Head of caudate nucleus (tissue), 42 donors: ENCODE results near the gene ECI2.

ENCODE experiments used
- DNase-seq, 42 donors: peaks; one replicate each; pipeline versions ENCODE4 v3.0.0 to v3.0.0-alpha.2; 2020 to 2021; ENCODE audit warnings: mixed read lengths in 7 of 42
- intact Hi-C: fragments of 100-400 bp; cut with DNase I; formaldehyde crosslinking; loops from one replicate; pipeline ENCODE4 v1.15.0; 2022

ECI2 gene

DNA sequence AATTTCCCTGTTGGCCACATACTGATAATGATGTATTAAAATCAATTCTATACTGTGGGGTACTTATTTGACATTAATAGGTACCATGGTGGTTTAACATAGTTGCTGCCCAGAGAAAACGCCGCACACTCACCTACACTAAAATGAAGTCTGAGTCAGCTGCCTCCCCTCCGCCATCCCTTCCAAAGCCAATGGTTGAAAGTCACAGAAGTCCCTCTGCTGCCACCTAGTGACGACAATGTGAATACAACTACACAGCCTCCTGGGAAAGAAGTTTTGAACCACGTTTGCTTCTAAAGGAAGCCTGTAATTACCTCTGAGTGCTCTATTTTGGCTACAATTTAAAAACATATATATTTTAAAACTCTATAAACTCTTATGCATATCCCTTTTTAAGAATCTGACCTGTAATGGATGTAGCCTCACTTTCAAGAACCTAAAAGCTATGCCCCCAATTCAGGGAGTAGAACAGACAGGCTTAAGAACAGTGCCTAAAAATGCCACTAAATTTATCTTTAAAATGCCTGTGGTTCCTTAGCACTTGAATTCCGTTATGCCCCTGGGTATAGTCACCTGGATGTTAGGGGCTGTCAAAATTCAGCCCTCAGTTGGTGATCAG is 20.6 kb upstream of the ECI2 start:
- peak; percentile 47 to 94 (median 84) for DNase-seq
- intact Hi-C loops = loop anchor here (10.0 kb wide), 2 partner anchors 101 to 411 kb away; no protein-coding TSS in a partner anchor

DNA sequence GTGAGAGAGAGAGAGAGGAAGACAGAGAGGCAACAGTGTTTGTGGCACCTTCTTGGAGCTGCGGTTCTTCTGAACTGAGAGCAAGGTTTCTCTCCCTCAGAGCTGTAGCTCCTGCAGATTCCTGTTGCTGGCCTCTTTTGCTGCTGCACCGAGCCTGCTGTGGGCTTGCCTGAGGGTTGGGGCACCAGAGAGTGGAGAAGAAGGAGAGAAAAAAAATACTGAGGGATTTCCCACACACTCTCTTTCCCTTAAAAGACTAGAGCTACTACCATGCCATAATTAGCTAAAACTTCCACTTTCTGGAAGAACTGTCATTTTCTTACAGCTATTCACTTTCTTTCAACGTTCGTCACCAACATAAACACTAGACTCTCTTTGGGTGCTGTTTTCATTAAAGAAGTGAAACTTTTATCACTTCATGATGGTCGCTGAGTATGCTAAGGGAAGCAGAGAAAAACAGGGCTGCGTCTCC is 18.2 kb upstream of the ECI2 start:
- DNase-seq = peak in 1 of 42 donors; percentile 14
- intact Hi-C loops = loop anchor here (10.0 kb wide), 2 partner anchors 99 to 409 kb away; no protein-coding TSS in a partner anchor

DNA sequence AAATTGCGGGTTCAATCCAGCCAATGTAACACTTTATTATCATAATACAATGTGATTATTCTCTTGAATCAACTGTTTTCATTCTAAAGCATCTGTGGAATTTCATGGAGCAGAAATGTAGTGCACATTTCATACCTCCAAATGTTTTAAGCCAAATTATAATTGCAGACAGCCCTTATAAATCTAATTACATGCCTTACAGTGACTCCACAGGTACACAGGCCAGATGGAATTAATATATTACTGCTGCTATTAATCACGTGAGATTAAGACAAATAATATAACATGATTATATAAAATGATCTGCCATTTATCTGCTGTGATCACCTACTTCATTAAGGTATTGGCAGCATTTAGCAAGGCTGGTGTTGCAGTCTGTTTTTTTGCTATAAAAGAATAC is 9.7 kb upstream of the ECI2 start:
- intact Hi-C loops = no loop called here
- DNase-seq = no peak

DNA sequence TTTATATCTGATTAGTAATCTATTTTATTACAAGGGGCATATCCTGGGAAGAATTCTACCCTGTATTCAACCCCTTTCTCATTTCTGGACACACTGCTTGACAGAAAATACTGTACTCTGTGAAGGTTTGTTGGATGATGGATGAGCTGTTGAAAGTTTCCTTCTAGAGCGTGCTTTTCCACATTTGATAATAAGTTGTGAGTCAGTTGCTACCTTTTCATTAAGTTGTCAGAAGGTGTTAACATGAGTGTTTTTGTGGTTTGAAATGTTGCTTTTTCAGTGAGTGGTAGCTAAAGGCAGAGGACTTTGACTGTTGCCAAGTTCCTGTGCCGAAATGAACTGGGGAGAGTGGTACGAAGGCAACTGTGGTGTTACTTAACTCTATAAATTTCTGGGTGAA is 3.9 kb upstream of the ECI2 start:
- DNase-seq = no peak
- intact Hi-C loops = no loop called here

DNA sequence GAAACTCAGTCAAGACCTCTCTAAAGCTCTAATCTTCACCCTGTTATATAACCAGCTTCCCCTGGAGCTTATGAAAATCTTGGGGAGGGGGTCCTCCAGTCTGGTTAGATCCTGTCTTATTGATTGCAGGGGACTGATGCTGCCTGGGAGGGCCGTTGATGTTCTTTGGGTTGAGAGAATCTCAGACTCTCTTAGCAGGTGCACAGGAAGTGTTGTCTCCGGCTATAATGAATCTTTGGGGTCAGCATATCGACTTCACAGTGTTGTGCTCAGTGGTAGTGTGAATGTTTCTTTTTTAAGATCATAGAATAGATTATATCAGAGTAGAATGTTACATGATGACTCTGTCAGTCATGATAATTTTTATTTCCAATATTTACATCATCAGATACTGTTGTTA is 2.8 kb upstream of the ECI2 start:
- DNase-seq = no peak
- intact Hi-C loops = no loop called here

DNA sequence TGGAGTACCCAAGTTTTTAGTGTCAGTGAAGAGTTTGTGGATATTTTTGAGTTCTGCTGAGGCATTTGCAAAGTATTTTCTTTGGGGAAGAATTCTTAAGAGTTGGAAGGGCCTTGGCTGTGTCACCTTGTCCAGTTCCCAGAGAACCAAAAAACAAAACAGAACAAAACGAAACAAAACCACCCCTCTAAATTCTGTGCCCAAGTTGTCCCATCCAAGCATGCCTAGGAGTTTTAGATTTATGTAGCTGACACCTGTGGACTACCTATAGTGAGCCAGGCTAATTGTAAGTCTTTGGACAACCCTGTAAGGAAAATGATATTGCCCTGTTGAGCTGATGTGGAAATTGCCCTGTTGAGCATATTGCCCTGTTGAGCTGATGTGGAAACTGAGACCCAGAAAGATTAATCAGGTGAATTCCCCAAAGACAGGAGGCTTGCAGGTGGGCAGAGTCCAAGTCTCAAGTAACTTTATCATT is 1.0 kb upstream of the ECI2 start:
- intact Hi-C loops = no loop called here
- no peak for DNase-seq

DNA sequence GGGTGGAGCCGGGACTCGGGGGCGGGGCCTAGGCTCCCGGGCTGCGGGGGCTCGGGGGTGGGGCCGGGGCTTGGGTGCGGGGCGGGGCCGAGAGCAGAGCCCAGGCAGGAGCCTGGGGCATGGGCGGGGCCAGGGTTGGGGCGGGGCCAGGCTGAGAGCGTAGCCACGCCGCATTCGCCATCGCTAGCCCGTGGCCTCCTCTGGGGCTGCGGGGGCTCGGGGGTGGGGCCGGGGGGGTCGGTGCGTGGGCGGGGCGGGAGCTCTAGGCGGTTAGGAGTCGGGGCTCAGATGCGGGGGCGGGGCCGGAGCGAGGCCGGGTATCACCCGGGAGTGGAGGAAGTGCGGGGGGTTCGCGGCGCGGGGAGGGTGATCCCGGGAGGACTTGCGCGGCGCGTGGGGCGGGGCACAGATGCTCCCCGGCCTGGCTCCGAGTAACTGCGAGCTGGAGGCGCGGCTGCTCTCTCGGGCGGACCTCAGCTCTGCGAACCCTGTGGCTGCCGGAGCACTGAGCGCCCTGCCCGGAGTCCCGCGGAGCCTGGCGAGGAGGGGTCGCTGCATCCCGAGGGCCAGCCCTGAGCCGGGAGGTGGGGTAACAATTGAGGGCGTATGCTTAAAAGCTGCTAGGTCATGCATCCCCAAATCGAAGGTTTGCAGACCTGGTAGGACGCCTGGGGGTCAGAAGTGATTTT is 434 bp upstream of the ECI2 start:
- intact Hi-C loops = loop anchor here (2.0 kb wide), 1 partner anchor 117 kb away; no protein-coding TSS in a partner anchor
- DNase-seq = peak; percentile 94 to 100 (median 98)

DNA sequence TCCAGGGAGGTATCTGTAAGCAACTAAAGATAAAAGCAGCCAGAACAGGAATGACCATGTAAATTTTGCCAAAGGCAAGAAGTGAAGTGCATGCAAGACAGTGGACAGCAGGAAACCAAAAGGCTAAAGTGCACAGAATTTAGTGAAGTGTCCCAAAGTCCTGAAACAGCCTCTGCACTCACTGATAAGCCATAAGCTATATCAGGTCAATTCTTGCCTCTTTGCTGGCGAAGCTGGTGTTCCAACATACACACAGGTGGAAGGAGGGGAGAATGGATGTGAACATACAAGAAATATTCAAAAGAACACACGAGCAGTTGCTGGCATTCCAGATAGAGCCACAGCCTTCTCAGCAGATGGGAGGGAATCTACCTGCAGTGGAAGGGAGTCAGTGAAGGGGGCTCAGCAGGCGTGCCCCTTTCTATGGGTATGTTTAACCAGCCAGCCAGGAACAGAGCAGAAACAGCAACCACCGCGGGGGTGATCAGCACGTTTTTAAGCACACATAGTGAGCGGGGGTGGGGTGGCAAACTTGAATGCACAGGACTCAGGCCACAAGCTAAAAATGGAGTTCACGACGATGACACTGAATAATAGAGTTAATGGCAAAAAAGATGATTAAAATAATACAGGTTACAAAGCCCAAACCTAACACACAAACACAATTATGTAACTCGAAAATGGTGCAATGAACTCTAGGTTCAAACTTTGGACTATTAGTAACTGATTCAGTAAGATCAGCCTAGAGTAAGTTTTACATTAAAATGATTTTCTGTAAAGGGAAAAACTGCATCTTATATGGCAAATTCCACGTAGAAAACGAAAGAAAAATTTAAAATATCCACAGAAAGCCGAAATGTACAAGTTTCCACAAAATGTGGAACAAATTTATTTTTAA is 1.2 kb downstream of the ECI2 start:
- peak in 30 of 42 donors; percentile 13 to 65 (median 34) for DNase-seq
- intact Hi-C loops = loop anchor here (2.0 kb wide), 1 partner anchor 115 kb away; no protein-coding TSS in a partner anchor

DNA sequence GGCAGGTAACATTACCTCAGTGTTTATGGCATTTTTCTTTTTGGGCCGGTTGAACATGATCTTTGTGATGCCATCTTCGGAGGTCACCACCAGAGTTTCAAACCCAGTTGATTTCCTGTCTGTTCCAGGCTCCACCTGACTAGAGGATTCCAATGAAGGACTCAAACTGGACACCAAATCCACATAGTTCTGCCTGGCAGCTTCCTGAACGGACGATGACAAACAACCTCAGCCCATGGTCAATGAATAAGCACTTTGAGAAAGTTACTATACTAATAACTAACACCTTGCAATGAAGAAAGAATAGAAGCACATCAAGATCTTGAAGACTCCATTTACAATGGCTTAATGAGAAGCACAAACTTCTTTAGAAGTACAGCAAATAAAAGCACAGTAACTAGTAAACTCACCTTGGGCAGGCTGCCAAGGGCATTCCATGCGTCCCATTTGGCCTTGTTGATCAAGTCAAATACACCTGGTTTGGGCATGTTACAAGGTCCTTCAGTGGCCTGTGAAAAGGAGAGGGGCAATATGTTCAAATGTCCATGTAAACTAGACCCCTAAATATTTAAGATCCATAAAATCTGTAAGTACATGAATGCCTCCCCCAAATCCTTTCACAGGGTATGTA is 4.9 kb downstream of the ECI2 start:
- DNase-seq = no peak
- intact Hi-C loops = no loop called here

DNA sequence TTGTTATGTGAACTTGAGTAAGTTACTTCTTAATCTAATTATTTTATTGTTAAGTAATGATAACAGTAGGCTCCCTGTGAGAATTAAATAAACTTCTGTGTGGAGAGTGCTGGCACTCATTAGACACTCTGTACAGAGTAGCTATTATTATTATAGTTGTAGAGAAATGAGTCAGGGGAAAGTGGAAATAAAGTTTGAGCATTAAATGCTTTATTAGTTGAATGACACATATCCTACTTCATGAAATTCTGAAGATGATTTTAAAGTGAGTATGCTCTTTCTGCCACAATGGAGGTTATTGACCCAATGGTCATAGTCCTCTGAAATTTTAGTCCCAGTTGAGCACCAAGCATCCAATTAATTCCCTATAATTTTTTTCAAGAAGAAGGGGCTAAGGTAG is 5.9 kb downstream of the ECI2 start:
- intact Hi-C loops = no loop called here
- no peak for DNase-seq

DNA sequence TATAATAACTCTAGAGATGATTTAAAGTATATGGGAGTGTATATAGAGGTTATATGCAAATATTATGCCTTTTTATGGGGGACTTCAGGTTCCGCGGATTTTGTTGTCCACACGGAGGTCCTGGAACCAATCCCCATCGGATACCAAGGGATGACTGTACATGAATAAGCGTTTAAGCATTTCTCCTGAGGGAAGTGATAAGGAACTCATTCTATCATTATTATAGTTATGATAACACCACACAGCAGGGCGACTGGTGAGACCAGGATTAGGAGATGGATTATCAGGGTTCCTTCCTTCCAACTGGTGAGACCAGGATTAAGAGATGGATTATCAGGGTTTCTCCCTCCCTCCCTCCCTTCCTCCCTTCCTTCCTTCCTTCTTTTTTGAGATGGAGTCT is 6.6 kb downstream of the ECI2 start:
- intact Hi-C loops = no loop called here
- DNase-seq = no peak

DNA sequence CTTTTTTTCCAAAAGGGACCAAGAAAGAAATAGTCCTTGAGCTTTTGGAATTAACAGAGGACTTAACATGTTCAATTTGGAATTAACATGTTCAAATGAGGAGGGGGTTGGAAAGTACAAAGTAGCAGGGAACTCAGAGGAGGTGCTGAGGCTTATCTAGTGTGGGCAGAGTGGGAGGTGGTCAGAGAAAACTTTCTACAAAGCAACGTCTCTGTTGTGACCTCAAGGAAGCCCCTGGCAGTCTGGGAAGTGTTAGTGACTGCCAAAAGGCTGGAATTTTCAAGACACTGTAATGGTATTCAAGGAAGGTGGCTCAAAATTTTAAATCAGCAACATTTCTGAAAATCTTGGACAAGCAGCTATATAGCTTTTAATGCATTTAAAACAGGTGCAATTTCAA is 7.3 kb downstream of the ECI2 start:
- DNase-seq = no peak
- intact Hi-C loops = no loop called here

DNA sequence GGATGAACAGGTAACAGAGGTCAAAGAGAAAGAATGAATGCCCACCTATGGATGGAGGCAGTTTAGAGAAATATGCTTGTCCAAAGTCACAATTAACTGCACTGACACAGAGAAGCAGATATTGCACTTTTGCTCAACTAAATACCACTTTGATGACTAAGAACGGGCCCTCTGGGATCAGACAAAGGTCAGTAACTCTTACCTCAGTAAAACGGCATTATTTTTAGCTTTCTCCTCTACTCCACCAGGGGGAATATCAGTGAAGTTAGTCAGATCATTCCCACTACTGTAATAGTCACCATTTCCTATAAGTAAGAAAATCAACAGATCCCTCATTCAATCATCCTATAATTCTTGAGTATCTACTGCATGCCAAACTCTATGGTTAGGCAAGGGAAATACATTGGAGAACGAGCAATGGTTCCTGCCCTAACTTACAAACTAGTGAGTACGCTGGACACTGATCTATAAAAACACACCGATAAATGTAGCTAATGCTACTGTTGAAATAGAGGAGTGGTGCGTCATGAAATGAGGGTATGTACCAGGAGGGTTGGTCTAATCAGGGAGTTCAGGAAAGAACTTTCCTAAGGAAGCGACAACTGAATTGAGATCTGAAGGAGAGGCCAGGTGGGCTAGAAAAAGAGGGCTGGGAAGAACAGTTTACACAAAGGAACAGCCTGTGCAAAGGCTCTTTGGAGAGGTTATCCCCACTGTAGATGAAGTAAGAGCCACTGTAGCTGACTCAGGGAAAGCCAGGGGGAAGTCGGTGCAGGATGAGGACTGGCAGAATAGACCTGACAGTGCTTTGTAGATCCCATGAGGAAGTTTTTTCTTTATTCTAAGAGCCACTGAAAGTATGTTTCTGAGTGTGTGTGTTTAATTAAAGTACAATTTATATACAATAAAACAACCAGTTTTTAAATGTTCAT is 9.2 kb downstream of the ECI2 start:
- intact Hi-C loops = no loop called here

DNA sequence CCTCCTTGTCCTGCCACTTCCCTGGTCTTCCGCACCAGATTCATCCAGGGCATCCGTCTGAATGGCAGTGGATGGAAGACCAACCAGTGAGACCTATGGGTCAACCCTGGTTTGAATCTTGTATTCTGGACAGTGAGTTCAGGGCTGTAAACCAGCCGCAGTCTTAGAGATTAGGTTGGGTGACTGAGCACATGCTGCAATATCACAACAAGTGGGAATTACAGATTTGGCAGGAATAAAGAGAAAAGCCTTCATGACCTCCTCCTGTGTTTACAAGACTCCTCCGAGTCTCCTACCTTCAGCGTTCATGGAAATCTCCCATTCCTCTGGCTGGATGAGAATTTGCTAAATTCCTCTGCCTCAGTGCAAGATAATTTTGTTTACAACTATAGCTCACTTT is 9.9 kb downstream of the ECI2 start:
- no peak for DNase-seq
- intact Hi-C loops = no loop called here

More for the DNA sequence above, 9.2 kb downstream of the ECI2 start:
- no peak for DNase-seq

DNA sequence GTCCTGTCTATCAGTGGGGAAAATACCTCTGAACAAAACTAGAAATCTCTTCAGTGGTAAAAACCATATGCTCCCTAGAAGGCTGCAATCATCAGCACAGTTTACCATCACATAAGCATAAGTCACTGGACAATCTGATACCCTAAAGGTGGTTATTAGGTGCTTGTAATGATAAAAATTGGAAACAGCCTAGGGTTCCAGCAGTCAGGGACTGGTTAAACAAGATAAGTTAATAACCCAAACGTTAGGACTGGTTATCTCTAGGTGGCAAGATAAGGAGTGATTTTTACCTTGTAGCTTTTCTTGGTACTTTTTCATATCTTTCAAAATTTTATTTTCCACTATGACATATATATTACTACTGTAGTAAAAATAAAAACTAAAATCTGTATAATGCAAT is 11.0 kb downstream of the ECI2 start:
- DNase-seq = no peak
- intact Hi-C loops = no loop called here

DNA sequence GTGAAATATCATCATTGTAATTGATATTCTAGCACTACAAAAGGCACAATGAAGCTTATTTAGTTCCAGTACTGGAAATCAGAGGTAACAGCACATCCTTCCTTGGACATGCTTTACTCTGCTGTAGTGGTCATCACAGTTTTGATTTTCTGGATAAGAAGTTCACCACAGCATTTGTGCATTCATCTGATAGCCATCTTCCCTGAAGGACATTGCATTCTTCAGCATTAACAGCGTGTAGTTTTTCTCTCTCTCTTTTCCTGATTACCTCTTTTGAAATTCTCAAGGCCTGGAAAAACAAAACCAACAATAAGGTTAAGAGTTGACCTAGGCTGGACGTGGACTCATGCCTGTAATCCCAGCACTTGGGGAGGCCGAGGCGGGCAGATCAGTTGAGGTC is 19.6 kb downstream of the ECI2 start:
- intact Hi-C loops = no loop called here
- no peak for DNase-seq

DNA sequence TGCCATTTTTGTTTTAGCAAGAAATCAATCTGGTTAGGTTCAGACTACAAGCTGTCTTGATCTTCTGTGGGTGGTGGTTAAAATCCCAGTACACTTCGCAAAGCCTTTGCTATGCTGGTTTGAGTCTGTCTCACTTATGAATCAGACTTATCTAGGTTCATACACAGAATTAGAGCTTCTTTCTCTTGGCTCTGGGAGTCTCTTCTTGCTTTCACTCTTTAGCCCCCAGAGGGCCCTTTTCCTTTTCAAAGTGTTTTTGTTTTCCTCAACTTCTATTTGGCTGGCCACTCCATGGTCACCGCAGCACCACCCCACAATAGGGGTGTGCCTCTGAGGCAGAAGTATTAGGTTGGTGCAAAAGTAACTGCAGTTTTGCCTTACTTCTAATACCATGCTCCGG is 21.3 kb downstream of the ECI2 start:
- DNase-seq = no peak
- intact Hi-C loops = no loop called here

DNA sequence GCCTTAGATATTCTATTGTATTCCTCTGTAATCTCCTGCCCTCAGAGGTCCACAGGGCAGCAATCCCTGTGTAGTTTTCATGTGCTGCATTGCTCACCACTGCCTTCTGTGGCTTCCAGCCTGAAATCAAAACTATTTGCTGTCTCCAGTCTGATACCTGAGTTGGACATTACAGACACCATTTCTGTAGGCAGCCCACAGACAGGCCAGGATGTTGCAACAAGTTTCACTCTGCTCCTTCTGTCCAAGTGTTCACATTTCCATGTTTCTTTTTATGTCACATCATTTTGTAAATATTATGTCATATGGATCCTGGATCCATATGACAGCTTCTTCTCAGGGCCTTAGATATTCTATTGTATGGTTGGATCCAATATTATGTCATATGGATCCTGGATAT is 21.7 kb downstream of the ECI2 start:
- intact Hi-C loops = no loop called here
- no peak for DNase-seq
